HEK293T (cell line): ENCODE results near the gene GMCL2.

ENCODE experiments used
- CTCF ChIA-PET: fragments of 350-600 bp; formaldehyde crosslinking; extraction: SDS; loops from one replicate; lab custom pipeline; 2021; ENCODE audit warnings: antibody characterized with exemption, inconsistent platforms; lab: Yijun Ruan, JAX
- POLR2A ChIA-PET: fragments of 350-600 bp; formaldehyde crosslinking; extraction: SDS; loops from one replicate; lab custom pipeline; 2020; ENCODE audit warnings: antibody characterized with exemption, inconsistent platforms; lab: Yijun Ruan, JAX
- DNase-seq: peaks from one replicate; pipeline ENCODE4 v3.0.0; 2012; ENCODE audit warnings: mixed read lengths; ENCODE audit errors: extremely low spot score
- ARNT ChIP-seq: fragments of 450-650 bp; IDR thresholded peaks from 2 replicates; pipeline ENCODE4 v1.6.1; 2017; ENCODE audit warnings: mild to moderate bottlenecking
- BHLHE40 ChIP-seq: fragments of 450-650 bp; IDR thresholded peaks from 2 replicates; pipeline ENCODE4 v1.6.1; 2016; ENCODE audit warnings: mild to moderate bottlenecking, moderate library complexity, borderline replicate concordance
- CTBP1 ChIP-seq: fragments of 450-650 bp; IDR thresholded peaks from 2 replicates; pipeline ENCODE4 v1.6.1; 2016; ENCODE audit warnings: borderline replicate concordance
- ELF4 ChIP-seq: fragments of 450-650 bp; IDR thresholded peaks from 2 replicates; pipeline ENCODE4 v1.6.1; 2017; ENCODE audit warnings: antibody characterized with exemption
- FOXA1 ChIP-seq: fragments of 450-650 bp; IDR thresholded peaks from 2 replicates; pipeline ENCODE4 v1.6.1; 2016; ENCODE audit warnings: mild to moderate bottlenecking
- FOXK2 ChIP-seq: fragments of 450-650 bp; IDR thresholded peaks from 2 replicates; pipeline ENCODE4 v1.6.1; 2016; ENCODE audit warnings: mild to moderate bottlenecking
- FOXM1 ChIP-seq: fragments of 450-650 bp; IDR thresholded peaks from 2 replicates; pipeline ENCODE4 v1.6.1; 2017; ENCODE audit warnings: mild to moderate bottlenecking, borderline replicate concordance
- HDGF ChIP-seq: fragments of 450-650 bp; IDR thresholded peaks from 2 replicates; pipeline ENCODE4 v1.6.1; 2017; ENCODE audit warnings: antibody characterized with exemption, borderline replicate concordance
- L3MBTL2 ChIP-seq: fragments of 450-650 bp; conservative IDR thresholded peaks from 2 replicates; pipeline ENCODE4 v1.6.1; 2016; ENCODE audit warnings: mild to moderate bottlenecking
- LEF1 ChIP-seq: fragments of 450-650 bp; IDR thresholded peaks from 2 replicates; pipeline ENCODE4 v1.6.1; 2017; ENCODE audit warnings: mild to moderate bottlenecking, borderline replicate concordance
- NFRKB ChIP-seq: fragments of 450-650 bp; IDR thresholded peaks from 2 replicates; pipeline ENCODE4 v1.6.1; 2016; ENCODE audit warnings: mild to moderate bottlenecking, moderate library complexity
- SP1 ChIP-seq: fragments of 450-650 bp; IDR thresholded peaks from 2 replicates; pipeline ENCODE4 v1.6.1; 2017
- SUZ12 ChIP-seq: fragments of 450-650 bp; IDR thresholded peaks from 2 replicates; pipeline ENCODE4 v1.6.1; 2016; ENCODE audit warnings: mild to moderate bottlenecking
- TARDBP ChIP-seq: fragments of 450-650 bp; IDR thresholded peaks from 2 replicates; pipeline ENCODE4 v1.6.1; 2016
- ZNF384 ChIP-seq: fragments of 450-650 bp; IDR thresholded peaks from 2 replicates; pipeline ENCODE4 v1.6.1; 2016
- TF ChIP-seq, protein P1 (sequence below): fragments of 450-650 bp; IDR thresholded peaks from 2 replicates; pipeline ENCODE4 v1.6.1; 2016

The GMCL2 gene

DNA sequence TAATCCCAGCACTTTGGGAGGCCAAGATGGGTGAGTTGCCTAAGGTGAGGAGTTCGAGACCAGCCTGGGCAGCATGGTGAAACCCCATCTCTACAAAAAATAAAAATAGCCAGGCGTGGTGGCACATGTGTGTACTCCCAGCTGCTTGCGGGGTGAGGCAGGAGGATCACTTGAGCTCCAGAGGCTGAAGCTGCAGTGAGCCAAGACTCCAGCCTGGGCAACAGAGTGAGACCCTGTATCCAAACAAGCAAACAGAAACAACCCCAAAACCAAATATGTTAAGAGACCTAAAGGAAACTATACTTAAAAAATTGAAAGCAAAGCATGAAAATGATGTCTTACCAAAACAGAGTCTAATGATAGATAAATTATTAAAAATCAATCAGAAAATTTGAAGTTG is 29.6 kb upstream of the GMCL2 start:
- DNase-seq, result no peak
- ChIA-PET POLR2A (interaction anchor here (1.8 to 1.9 kb wide), 2 partner anchors 11 to 12 kb away, joined by 5 to 7 read pairs; partner anchors contain the start of gene HNRNPAB), CTCF (interaction anchor here (0.9 kb wide), 1 partner anchor 18 kb away, joined by 3 read pairs; no protein-coding TSS in a partner anchor)
- TF ChIP-seq, protein P1, sequence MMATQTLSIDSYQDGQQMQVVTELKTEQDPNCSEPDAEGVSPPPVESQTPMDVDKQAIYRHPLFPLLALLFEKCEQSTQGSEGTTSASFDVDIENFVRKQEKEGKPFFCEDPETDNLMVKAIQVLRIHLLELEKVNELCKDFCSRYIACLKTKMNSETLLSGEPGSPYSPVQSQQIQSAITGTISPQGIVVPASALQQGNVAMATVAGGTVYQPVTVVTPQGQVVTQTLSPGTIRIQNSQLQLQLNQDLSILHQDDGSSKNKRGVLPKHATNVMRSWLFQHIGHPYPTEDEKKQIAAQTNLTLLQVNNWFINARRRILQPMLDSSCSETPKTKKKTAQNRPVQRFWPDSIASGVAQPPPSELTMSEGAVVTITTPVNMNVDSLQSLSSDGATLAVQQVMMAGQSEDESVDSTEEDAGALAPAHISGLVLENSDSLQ, result no peak
- TF ChIP-seq SP1, result no peak
- no peak for TF ChIP-seq HDGF
- no peak for TF ChIP-seq FOXK2
- no peak for TF ChIP-seq ARNT
- TF ChIP-seq BHLHE40, result no peak
- TF ChIP-seq SUZ12, result no peak
- no peak for TF ChIP-seq L3MBTL2
- no peak for TF ChIP-seq ELF4
- no peak for TF ChIP-seq TARDBP
- TF ChIP-seq CTBP1, result no peak
- no peak for TF ChIP-seq FOXA1
- TF ChIP-seq NFRKB, result no peak
- no peak for TF ChIP-seq FOXM1
- no peak for TF ChIP-seq LEF1
- no peak for TF ChIP-seq ZNF384

DNA sequence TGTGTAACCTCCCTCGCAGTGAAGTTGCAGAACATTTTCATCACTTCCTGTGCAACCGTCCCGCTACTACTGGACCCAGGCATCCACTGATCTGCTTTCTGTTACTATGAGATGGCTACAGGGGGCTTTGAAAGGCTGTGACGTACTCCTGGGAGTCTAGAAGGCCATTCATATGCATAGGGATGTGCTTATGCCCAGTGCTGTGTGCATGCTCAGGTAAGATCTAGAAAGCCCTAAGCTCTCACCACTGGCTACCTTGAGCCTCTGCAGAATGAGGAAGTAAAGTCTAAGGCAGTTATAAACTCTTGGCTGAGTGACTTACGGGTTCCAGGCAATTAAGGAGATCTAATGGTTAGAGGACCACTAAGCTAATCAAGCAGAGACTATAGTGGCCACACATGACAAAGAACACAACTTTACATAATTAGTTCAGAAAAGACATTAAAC is 28.9 kb upstream of the GMCL2 start:
- no peak for TF ChIP-seq HDGF
- no peak for TF ChIP-seq BHLHE40
- TF ChIP-seq FOXM1, result no peak
- no peak for TF ChIP-seq FOXA1
- no peak for TF ChIP-seq NFRKB
- no peak for TF ChIP-seq ZNF384
- TF ChIP-seq ELF4, result no peak
- TF ChIP-seq LEF1, result no peak
- TF ChIP-seq, protein P1, result no peak
- TF ChIP-seq SUZ12, result no peak
- TF ChIP-seq SP1, result no peak
- TF ChIP-seq ARNT, result no peak
- TF ChIP-seq FOXK2, result no peak
- no peak for TF ChIP-seq TARDBP
- POLR2A ChIA-PET, result interaction anchor here (1.4 to 1.9 kb wide), 3 partner anchors 10 to 16 kb away, joined by 3 to 7 read pairs (median 5); partner anchors contain the start of genes HNRNPAB and PHYKPL
- CTCF ChIA-PET, result no interaction called here
- no peak for DNase-seq

DNA sequence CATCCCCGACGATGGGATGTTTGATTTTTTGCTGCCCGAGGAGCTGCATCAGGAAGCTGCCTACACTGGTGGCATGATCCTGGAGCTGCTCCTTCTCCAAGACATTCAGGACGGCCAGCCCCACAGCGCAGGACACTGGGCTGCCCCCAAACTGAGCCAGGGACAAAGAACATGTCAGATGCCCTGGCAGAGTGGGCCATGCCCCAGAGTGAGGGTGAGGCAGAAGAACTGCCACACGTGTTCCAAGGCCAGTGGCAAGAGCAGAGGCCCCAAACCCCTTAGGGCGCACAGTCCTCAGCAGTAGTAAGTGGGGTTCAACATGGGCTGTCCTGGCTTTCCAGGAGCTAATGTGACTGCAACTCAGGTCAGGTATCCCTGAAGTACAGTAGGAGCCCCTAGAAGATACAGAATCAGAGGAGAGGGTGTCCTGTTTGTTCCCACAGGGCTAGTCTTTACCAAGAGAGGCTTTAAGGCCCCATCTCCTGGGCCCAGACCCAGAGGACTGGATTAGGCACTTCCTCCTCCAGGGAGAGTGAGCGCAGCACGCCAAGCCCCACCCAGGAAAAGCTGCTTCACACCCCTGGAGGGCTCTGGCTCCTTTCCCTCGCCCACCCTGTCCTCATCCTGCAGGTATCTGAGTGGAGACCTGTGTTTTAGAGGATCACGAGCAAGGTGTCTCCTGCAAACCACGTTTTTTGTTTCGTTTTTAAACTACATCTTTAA is 28.3 kb upstream of the GMCL2 start:
- no peak for TF ChIP-seq NFRKB
- TF ChIP-seq SUZ12, result no peak
- no peak for TF ChIP-seq CTBP1
- no peak for TF ChIP-seq BHLHE40
- no peak for TF ChIP-seq LEF1
- TF ChIP-seq FOXA1, result no peak
- no peak for TF ChIP-seq FOXM1
- POLR2A ChIA-PET, result interaction anchor here (1.4 to 1.9 kb wide), 3 partner anchors 9 to 17 kb away, joined by 3 to 7 read pairs (median 5); partner anchors contain the start of genes HNRNPAB and PHYKPL
- CTCF ChIA-PET, result interaction anchor here (1.0 kb wide), 1 partner anchor 19 kb away, joined by 4 read pairs; no protein-coding TSS in a partner anchor
- DNase-seq, result no peak

DNA sequence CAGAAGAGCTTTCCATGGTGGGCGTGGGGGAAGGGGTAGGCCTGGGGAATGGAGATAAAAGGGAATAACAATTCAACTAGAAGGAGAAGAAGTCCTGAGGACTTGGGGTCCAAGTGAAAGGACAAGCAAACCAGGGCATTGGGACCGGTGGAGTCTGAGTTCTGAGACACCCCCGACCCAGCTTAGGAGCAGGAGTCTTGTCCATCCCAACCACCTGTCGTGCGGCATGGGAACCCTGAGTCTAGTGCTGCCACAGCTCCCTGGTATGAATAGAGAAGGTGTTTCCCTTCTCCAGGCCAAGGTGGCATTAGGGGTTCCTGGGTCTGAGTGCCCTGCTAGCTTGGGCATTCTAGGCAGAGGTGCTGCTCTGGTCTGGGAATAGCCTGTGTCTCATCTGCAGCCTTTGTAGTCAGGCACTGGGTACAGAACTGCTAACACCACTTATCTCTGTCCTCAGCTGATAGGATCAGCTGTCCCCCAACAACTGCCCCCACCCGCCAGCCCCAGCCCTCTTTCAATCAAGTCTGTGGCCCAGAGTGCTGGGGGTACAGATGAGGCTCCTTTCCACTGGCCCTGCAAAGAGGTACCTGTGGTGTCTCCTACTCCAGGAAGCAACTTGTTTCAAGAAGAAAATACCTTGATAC is 27.1 kb upstream of the GMCL2 start:
- no peak for DNase-seq
- ChIA-PET CTCF (interaction anchor here (0.5 to 1.0 kb wide), 2 partner anchors 21 to 22 kb away, joined by 4 read pairs; no protein-coding TSS in a partner anchor), POLR2A (interaction anchor here (1.9 to 3.6 kb wide), 3 partner anchors 10 to 18 kb away, joined by 7 to 18 read pairs (median 17); partner anchors contain the start of genes HNRNPAB and PHYKPL)

DNA sequence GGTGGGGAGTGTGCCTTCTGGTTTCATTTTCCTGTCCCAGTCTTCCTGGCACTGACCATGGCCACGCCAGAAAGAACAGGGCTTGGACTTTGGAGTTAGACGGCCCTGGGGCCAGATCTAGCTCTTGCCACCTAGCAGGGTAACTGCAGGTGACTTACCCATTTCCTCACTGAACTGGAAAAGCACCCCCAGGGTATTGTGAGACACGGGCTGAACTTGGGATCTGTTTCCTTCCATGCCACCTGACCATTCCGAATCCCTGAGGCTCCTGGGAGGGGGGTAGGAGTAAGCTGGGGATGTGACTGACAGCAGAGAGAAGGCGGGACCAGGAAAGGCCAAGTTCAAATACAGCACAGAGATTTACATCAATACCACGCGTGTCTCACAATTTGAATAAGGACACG is 26.6 kb upstream of the GMCL2 start:
- DNase-seq, result no peak
- POLR2A ChIA-PET, result interaction anchor here (1.9 to 3.6 kb wide), 3 partner anchors 9 to 18 kb away, joined by 7 to 18 read pairs (median 17); partner anchors contain the start of genes HNRNPAB and PHYKPL
- CTCF ChIA-PET, result interaction anchor here (0.5 kb wide), 1 partner anchor 22 kb away, joined by 4 read pairs; no protein-coding TSS in a partner anchor
- TF ChIP-seq, protein P1, result peak; percentile 86
- no peak for TF ChIP-seq SP1
- no peak for TF ChIP-seq FOXM1

More for the DNA sequence above, 27.1 kb upstream of the GMCL2 start:
- TF ChIP-seq CTBP1 (no peak), LEF1 (no peak), SUZ12 (no peak), L3MBTL2 (no peak), BHLHE40 (no peak), HDGF (no peak), TARDBP (no peak), ZNF384 (no peak), NFRKB (no peak), FOXA1 (no peak), ELF4 (no peak), SP1 (no peak), FOXK2 (no peak)
